Measurements from ENCODE around the gene RCL1. TPM values are rescaled to one million over a fixed set of nuclear protein-coding genes. Genes with fewer than 3 reads are reported as not detected.

The RCL1 gene
- polyA plus RNA-seq, 3 donors from 2014 or later: 13.6 to 31.3 (median 17.0) TPM

DNA sequence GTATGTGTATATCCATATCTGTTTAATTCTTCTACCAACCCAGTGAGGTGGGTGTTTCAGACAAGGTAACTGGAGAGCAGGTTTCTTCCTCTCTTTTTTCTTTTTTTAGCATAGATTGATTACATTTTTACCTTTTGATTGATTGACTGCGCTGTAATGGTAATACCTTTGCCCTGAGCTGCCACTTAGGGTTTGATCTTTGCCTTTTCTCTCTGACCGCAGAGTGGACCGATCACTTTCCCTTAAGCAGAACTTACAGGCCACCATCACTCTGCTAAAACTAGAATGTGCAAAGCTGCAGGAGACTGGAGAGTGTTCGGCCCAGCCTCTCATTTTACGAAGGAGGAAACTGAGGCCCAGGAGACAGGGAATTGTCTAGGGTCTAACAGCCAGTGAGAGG, 38.0 kb downstream of the RCL1 start:
- Mint-ChIP-seq H3K27ac (no peak overlapping the region), H3K4me1 (no peaks in the 10 kb centered on the region), H3K27me3 (ENCODE audit: low read depth in 3 of 3) (peaks cover 0 to 3% (median 2%) of the 10 kb centered on the region in 3 donors), H3K9me3 (no peaks in the 10 kb centered on the region), H3K4me3 (no peak overlapping the region), H3K36me3 (peaks cover 14 to 23% (median 21%) of the 10 kb centered on the region in 3 donors)
- no peak for DNase-seq

DNA sequence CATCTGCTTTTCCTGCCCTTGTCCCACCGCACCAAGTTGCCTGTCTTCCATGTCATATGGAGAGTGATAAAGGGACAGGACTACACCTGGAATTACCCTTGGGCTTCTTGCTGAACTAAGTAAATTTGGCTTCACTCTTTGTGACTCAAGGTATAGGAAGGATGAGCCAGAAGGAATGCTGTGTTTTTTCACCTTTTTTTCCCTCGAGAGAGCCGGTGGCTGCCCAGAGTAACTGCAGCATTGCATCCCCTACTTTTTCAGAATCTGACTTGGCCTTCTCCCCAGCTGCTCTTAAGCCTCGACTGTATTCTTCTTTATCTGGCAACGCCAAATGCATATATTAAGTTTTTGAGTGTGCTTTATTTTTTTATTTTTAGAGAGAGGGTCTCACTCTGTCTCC, 38.4 kb downstream of the RCL1 start:
- no peak for DNase-seq
- Mint-ChIP-seq H3K4me3 (no peak overlapping the region), H3K27me3 (ENCODE audit: low read depth in 3 of 3) (peaks cover 0 to 3% (median 2%) of the 10 kb centered on the region in 3 donors), H3K4me1 (no peaks in the 10 kb centered on the region), H3K9me3 (no peaks in the 10 kb centered on the region), H3K36me3 (peaks cover 14 to 27% (median 21%) of the 10 kb centered on the region in 3 donors), H3K27ac (no peak overlapping the region)

DNA sequence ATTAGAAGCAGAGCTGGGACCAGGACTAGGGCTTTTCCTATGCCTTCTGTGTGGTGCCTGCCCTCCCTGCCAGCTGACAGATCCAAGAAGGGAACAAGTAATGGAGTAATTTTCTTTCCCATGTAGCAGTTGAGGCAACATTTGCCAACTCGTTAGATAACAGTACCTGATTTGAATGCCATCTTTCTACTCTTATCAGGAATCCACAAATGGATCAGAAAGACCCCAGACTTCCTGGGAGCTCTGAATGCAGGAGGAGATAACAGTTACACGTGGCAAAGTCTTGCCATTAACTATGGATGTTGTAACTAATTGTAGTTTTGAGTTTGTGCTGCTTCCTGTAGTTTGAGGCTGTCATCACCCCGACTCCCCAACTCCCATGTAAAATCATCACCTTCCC, 39.2 kb downstream of the RCL1 start:
- Mint-ChIP-seq H3K4me3 (no peak overlapping the region), H3K36me3 (peaks cover 14 to 30% (median 19%) of the 10 kb centered on the region in 3 donors), H3K27ac (no peak overlapping the region), H3K27me3 (ENCODE audit: low read depth in 3 of 3) (peaks cover 0 to 3% (median 2%) of the 10 kb centered on the region in 3 donors), H3K9me3 (no peaks in the 10 kb centered on the region), H3K4me1 (no peaks in the 10 kb centered on the region)
- DNase-seq: no peak

DNA sequence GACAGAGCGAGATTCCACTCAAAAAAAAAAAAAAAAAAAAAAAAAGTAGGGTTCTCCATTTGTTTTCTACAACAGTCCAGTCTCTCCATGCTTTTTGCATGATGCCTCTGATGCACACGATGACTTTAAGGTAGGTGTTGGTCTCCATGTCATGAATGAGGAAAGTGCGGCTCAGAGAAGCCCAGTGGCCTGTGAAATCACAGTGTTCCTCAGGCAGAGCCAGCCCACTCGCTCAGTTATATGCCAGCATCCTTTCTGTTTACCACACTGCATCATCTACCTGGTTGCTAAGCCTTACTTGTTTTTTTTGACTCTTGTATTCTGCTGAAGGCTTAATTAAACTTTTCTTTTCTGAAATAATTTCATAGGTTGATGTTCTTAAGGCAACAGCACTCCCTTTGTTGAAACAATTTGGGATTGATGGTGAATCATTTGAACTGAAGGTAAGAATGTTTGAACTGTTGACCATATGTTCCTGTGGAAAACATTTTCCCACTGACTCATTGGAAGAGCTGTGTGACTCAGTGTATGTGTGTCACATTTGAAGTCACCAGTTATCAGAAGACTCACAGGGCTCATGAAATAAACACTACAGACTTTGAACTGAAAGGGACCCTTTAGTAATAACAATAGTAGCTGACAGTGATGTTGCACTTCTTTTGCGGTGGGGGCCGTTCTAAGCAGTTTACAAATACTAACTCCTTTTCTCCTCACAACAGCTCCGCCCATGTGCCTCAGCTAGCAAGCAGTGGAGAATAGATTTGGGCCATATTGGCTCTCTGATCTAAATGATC, 40.2 kb downstream of the RCL1 start:
- DNase-seq: no peak

DNA sequence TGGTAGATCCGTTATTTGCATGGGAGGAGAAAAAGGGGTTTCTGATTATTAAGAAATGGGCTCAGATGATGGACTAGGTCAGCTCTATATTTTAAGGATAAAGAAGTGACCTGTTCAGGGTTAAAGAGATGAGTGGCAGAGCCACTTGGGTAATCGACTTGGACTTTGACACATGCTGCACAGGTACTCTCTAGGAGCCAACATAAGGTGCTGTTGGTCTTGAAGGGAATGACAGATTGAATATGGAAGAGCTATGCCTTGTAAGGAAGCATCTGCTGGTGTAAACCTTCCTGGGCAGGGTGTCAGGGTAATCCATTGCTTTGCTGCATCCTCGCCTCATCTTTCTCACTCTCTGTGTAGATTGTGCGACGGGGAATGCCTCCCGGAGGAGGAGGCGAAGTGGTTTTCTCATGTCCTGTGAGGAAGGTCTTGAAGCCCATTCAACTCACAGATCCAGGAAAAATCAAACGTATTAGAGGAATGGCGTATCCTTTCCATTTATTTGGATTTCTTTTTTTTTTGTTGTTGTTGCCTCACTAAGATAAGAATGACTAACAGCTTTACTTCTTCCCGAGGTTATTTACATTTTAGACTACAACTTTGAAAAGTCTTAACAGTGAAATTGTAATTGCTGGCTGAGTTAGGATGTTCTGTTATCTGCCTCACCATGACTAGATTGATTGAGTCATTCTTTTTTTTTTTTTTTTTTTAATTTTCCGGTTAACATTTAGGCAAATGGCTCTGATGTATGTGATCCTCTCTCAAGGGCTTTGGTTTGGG, 41.2 kb downstream of the RCL1 start:
- Mint-ChIP-seq H3K4me3 (no peak overlapping the region), H3K9me3 (no peaks in the 10 kb centered on the region), H3K4me1 (no peaks in the 10 kb centered on the region), H3K27ac (no peak overlapping the region), H3K27me3 (ENCODE audit: low read depth in 3 of 3) (peaks cover 0 to 3% (median 2%) of the 10 kb centered on the region in 3 donors), H3K36me3 (peaks cover 10 to 30% (median 14%) of the 10 kb centered on the region in 3 donors)
- DNase-seq: no peak

More for the DNA sequence above, 40.2 kb downstream of the RCL1 start:
- Mint-ChIP-seq H3K9me3 (no peaks in the 10 kb centered on the region), H3K4me3 (no peak overlapping the region), H3K27ac (no peak overlapping the region), H3K27me3 (ENCODE audit: low read depth in 3 of 3) (peaks cover 0 to 3% (median 2%) of the 10 kb centered on the region in 3 donors), H3K4me1 (no peaks in the 10 kb centered on the region), H3K36me3 (peaks cover 14 to 30% (median 14%) of the 10 kb centered on the region in 3 donors)

DNA sequence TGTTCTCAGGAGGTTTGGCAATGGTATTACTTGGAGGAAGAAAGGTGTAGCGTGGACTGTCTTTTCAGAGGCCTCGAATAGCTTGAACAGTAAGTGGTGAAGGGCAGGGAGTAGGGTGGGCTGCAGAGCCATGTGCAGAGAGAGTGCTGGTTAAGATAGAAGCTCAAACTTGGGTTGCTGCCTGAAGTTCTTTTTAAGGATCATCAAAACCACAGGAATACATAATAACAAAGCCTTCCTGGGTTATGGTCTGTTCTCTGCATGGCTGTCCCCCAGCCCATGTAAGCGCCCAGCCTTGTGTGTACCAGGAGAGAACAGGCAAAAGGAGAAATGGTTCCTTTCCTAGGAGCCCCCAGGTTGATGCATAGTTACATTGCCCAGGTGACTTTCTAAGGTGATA, 43.9 kb downstream of the RCL1 start:
- Mint-ChIP-seq H3K27ac (no peak overlapping the region), H3K4me1 (no peaks in the 10 kb centered on the region), H3K9me3 (no peaks in the 10 kb centered on the region), H3K4me3 (no peak overlapping the region), H3K36me3 (peaks cover 17 to 39% (median 20%) of the 10 kb centered on the region in 3 donors), H3K27me3 (ENCODE audit: low read depth in 3 of 3) (peaks cover 0 to 3% (median 0%) of the 10 kb centered on the region in 3 donors)
- DNase-seq: no peak

DNA sequence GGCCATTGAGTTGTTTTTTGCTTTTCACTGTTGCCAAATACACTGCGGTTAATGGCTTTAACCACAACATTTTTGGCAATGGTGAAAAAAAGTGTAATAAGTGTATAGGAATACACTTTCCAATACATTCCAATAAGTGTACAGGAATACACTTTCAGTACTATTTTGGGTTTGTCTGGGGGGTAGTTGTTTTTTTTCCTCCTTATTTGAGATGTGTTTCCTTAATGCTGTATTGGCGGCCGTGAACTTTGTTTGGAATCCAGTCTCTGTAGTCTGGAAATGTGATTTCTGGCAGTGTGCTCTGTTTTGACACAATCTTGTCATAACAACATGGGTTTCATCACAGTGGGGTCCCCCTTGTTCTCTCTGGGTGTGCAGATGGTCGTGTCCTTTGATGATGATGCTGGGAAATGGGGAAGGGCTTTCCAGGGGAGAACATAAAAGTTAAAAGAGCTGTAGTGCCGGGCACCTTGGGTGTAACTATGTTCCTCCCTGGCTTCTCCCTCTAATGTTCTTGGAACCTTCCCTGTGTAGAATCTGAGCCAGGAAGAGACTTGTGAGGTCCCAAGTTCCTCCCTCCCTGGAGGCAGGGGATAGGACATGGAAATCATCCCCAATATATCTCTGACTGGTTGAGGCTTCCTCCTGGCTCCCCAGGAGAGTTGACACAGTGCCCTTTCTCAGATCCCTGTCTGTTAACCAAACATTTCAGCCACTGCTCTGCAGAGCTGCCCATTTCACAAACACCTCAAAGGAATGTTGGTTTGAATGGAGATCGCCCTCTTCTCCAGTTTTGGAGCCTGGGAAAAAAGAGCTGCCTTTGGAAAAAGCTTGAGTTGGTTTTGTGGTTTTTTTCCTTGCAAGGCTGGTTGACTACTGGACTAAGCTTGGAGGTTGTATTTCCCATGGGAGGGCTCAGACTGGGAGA, 44.8 kb downstream of the RCL1 start:
- H3K36me3 Mint-ChIP-seq: peaks cover 17 to 45% (median 26%) of the 10 kb centered on the region in 3 donors
- no peak for DNase-seq
- H3K4me3 Mint-ChIP-seq: no peak overlapping the region
- H3K4me1 Mint-ChIP-seq: no peaks in the 10 kb centered on the region
- no peaks in the 10 kb centered on the region for H3K9me3 Mint-ChIP-seq
- H3K27ac Mint-ChIP-seq: no peak overlapping the region
- peaks cover 0 to 5% (median under 1%) of the 10 kb centered on the region in 3 donors for H3K27me3 Mint-ChIP-seq (ENCODE audit: low read depth in 3 of 3)

DNA sequence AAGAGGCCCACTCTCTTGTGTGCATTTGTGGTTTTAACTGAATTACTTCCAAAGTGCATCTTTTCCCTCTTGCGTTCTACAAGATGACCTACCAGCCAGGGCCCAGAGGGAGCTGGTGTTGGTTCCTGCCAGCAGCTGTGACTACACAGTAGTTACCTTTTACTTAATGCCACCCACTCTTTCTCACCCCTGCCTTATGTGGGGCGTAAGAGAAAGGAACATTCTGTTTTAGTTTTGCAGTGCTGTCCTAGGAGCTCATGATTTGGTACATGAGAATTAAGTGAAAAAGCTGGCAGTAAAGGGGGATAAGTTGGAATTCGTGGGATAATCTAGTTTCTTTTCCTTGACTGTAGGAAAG, 45.4 kb downstream of the RCL1 start:
- Mint-ChIP-seq H3K36me3 (peaks cover 17 to 42% (median 28%) of the 10 kb centered on the region in 3 donors), H3K4me3 (no peak overlapping the region), H3K27me3 (ENCODE audit: low read depth in 3 of 3) (peaks cover 0 to 5% (median 2%) of the 10 kb centered on the region in 3 donors), H3K27ac (no peak overlapping the region), H3K9me3 (no peaks in the 10 kb centered on the region), H3K4me1 (no peaks in the 10 kb centered on the region)
- no peak for DNase-seq

DNA sequence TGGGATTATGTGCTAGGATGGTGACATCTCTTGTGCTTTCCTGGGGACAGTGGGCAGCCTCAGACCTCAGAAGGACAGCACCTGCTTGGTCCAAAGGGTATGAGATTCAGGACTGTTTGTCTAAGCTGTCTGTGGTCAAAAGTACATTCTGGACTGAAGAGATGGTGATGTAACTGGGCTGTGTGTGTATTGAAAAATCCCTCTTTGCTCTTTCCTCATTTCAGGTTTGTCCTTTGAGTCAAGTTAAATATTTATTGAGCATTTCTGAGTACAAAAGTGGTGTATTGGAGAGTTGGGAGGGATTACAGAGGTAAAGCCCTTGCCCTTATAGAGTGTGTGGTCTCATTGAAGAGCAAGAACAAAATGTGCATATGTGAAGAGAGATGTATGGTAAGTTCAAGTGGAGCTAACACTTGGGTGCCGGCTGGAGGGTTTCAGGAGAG, 46.7 kb downstream of the RCL1 start:
- peaks cover 14 to 37% (median 33%) of the 10 kb centered on the region in 3 donors for H3K36me3 Mint-ChIP-seq

DNA sequence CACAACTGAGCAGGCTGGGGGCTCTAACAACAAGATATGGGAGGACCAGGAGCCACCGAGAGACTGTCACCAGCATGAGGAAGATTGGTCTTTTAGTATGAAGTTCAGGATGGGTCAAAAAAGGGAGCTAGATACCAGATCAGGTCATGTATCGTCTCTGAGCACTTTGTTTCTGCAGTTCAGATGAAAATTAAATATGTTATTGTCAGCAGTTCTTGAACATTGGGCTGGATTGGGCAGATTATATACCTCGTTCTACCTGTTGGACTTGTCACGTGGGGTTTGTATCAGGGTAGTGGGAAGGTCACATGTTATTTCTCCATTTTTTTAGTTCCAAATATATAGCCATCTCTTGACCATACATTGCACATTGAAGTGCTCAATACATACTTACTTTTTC, 47.3 kb downstream of the RCL1 start:
- Mint-ChIP-seq H3K27ac (no peak overlapping the region), H3K9me3 (no peaks in the 10 kb centered on the region), H3K4me1 (no peaks in the 10 kb centered on the region), H3K4me3 (no peak overlapping the region), H3K36me3 (peaks cover 16 to 39% (median 33%) of the 10 kb centered on the region in 3 donors), H3K27me3 (ENCODE audit: low read depth in 3 of 3) (peaks cover 0 to 2% (median 2%) of the 10 kb centered on the region in 3 donors)
- DNase-seq: no peak

More for the DNA sequence above, 46.7 kb downstream of the RCL1 start:
- no peaks in the 10 kb centered on the region for H3K4me1 Mint-ChIP-seq
- no peaks in the 10 kb centered on the region for H3K9me3 Mint-ChIP-seq
- DNase-seq: no peak
- H3K4me3 Mint-ChIP-seq: no peak overlapping the region
- peaks cover 0 to 5% (median 2%) of the 10 kb centered on the region in 3 donors for H3K27me3 Mint-ChIP-seq (ENCODE audit: low read depth in 3 of 3)
- no peak overlapping the region for H3K27ac Mint-ChIP-seq

DNA sequence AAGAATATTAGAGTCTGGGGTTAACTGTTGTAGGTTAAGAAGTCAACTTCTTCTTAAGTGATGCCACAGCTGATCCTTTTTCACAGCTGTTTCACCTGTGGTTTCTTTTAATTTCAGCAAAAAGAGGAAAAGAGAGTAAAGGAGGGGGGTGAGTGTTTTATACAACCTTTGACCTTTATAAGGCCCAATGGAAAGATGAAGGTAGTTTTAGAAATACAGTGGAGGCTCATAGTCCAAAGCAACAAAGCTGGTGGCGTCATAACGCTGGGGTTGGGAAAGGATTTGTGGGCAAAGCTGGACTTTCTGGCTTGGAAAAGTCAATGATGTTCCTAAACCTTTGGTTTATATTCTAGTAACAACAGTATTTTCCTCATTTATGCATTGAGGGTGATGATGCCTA, 49.5 kb downstream of the RCL1 start:
- Mint-ChIP-seq H3K4me3 (no peak overlapping the region), H3K9me3 (no peaks in the 10 kb centered on the region), H3K27ac (no peak overlapping the region), H3K4me1 (no peaks in the 10 kb centered on the region), H3K27me3 (ENCODE audit: low read depth in 3 of 3) (peaks cover 0 to 2% (median 2%) of the 10 kb centered on the region in 3 donors), H3K36me3 (peaks cover 23 to 43% (median 40%) of the 10 kb centered on the region in 3 donors)
- no peak for DNase-seq

DNA sequence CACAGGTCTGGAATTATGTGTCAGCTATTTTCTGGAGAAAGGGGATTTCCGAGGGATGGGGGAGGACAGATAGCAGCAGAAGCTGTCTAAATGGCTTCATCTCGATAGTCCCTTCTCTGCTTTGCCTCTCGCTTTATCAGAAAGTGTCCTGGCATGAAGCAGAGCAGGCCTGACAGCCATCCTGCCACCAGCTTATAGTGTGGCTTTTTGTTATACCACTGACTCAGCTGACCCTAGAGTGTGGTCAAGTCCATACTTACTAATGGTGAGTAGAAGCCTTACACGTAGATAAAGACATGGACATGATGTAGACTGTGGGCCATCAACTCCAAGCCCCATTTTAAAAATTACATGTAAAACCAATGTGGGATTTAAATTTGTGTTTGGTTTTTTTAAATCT, 50.0 kb downstream of the RCL1 start:
- Mint-ChIP-seq H3K36me3 (peaks cover 23 to 43% (median 40%) of the 10 kb centered on the region in 3 donors), H3K27ac (no peak overlapping the region), H3K4me1 (no peaks in the 10 kb centered on the region), H3K27me3 (ENCODE audit: low read depth in 3 of 3) (peaks cover 0 to 2% (median 2%) of the 10 kb centered on the region in 3 donors), H3K4me3 (no peak overlapping the region), H3K9me3 (no peaks in the 10 kb centered on the region)
- DNase-seq: no peak

DNA sequence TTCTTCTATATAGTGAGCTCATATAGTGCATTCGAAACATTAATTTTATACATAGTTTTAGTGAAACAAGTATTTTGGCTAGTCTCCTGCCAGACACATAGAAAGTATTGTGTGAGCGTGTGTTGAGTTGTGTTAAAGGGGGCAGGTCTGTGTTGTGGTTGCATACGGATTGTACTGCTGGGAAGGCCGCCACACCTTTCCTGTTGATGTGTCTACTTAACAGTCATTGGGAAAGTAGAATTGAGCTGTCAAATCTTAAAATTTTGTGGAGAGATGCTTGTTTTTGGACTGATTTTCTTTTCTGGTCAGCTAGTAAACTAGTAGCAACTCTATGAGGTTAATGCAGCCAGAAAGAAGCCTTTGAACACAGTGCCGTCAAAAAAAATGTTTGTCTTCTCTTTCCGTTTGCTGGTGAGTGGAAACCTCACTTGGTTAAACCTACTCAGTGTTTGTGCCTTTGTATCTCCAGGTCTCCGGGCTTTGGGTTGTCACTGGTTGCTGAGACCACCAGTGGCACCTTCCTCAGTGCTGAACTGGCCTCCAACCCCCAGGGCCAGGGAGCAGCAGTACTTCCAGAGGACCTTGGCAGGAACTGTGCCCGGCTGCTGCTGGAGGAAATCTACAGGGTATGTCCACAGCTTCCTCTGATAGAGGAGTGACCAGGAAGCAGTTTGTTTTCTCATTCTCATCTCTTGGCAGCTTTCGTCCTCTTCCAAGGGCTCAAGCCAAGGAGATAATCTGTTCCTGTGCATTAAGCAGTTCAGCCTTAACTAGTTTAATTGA, 51.5 kb downstream of the RCL1 start:
- Mint-ChIP-seq H3K36me3 (peaks cover 23 to 43% (median 40%) of the 10 kb centered on the region in 3 donors), H3K27ac (no peak overlapping the region), H3K4me1 (no peaks in the 10 kb centered on the region), H3K9me3 (no peaks in the 10 kb centered on the region), H3K4me3 (no peak overlapping the region), H3K27me3 (ENCODE audit: low read depth in 3 of 3) (peaks cover 0 to 2% (median 2%) of the 10 kb centered on the region in 3 donors)
- no peak for DNase-seq
